ENCODE results near the gene SLC9A7.

DNA sequence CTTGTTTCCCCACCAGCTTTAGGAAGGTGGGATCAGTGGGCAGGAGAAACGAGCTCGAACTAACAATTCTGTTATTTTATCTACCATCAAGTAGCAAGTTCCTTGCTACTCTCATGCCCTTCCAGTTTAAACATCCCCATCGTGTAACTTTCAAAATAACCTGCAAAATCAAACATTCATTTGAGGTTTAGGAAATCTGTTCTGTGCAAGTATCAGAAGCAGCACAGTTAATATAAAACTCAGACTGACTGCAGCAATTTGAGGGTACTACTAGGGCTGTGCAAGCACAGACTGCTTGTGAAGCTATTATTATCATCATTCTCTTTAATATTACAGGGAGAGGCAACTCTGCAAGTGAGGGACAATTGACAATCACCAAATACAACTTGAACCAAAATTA is 137.3 kb downstream of the SLC9A7 start:
- TF ChIP-seq, protein P1, sequence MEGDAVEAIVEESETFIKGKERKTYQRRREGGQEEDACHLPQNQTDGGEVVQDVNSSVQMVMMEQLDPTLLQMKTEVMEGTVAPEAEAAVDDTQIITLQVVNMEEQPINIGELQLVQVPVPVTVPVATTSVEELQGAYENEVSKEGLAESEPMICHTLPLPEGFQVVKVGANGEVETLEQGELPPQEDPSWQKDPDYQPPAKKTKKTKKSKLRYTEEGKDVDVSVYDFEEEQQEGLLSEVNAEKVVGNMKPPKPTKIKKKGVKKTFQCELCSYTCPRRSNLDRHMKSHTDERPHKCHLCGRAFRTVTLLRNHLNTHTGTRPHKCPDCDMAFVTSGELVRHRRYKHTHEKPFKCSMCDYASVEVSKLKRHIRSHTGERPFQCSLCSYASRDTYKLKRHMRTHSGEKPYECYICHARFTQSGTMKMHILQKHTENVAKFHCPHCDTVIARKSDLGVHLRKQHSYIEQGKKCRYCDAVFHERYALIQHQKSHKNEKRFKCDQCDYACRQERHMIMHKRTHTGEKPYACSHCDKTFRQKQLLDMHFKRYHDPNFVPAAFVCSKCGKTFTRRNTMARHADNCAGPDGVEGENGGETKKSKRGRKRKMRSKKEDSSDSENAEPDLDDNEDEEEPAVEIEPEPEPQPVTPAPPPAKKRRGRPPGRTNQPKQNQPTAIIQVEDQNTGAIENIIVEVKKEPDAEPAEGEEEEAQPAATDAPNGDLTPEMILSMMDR (IDR thresholded peaks at IDR 0.05): no peak
- TF ChIP-seq POLR2AphosphoS5 (IDR thresholded peaks at IDR 0.05): no peak
- TF ChIP-seq POLR2A (IDR thresholded peaks at IDR 0.05): no peak
